ENCODE results near the gene WLS. TPM values are rescaled to one million over a fixed set of nuclear protein-coding genes. Genes with fewer than 3 reads are reported as not detected.

WLS gene
- total RNA-seq, 2 experiments from 2014 or later: 0.22 to 0.52 TPM

- H3K27ac ChIP-seq (ENCODE audit: low read depth in 1 of 2, low read length in 2 of 2): no peak overlapping the region
- peaks cover 0 to 4% of the 10 kb centered on the region in 2 experiments for H3K27me3 ChIP-seq (ENCODE audit: control insufficient read depth in 1 of 2, insufficient read depth in 2 of 2, low read length in 2 of 2)
- DNase-seq (no peak), ATAC-seq (ENCODE audit: poor library complexity) (no peak)
- H3K4me1 Mint-ChIP-seq (ENCODE audit: low read depth): no peaks in the 10 kb centered on the region
- H3K4me3 Mint-ChIP-seq: no peak overlapping the region
- H3K9me3 ChIP-seq (ENCODE audit: control insufficient read depth in 1 of 2, insufficient read depth in 1 of 2, low read length in 2 of 2): no peaks in the 10 kb centered on the region
- H3K27ac Mint-ChIP-seq: no peak overlapping the region
- intact Hi-C loops (cut with DNase I, micrococcal nuclease): no loop called here
- ChIA-PET CTCF (no interaction called here), POLR2A (no interaction called here)
- no peak overlapping the region for H3K4me3 ChIP-seq (ENCODE audit: low read length)
- H3K9me3 Mint-ChIP-seq: no peaks in the 10 kb centered on the region
- H3K27me3 Mint-ChIP-seq: peaks cover 6% of the 10 kb centered on the region
- H3K36me3 Mint-ChIP-seq (ENCODE audit: low read depth): no peaks in the 10 kb centered on the region
- H3K4me1 ChIP-seq (ENCODE audit: insufficient read depth, low read length): no peaks in the 10 kb centered on the region
- H3K36me3 ChIP-seq (ENCODE audit: insufficient read depth, low read length): no peaks in the 10 kb centered on the region
- TF ChIP-seq CTCF (IDR thresholded peaks at IDR 0.05): no peak
Observed at GRCh38 chr1:68141071-68142021, 91.0 kb downstream of the WLS start.

GRCh38 chr1:68140536-68140935 is 91.8 kb downstream of the WLS start:
- no peaks in the 10 kb centered on the region for H3K4me1 ChIP-seq (ENCODE audit: insufficient read depth, low read length)
- H3K27me3 ChIP-seq (ENCODE audit: control insufficient read depth in 1 of 2, insufficient read depth in 2 of 2, low read length in 2 of 2): peaks cover 0 to 4% of the 10 kb centered on the region in 2 experiments
- TF ChIP-seq CTCF (IDR thresholded peaks at IDR 0.05): no peak
- no peak overlapping the region for H3K4me3 ChIP-seq (ENCODE audit: low read length)
- Mint-ChIP-seq H3K9me3 (no peaks in the 10 kb centered on the region), H3K36me3 (ENCODE audit: low read depth) (no peaks in the 10 kb centered on the region), H3K27ac (no peak overlapping the region), H3K4me1 (ENCODE audit: low read depth) (no peaks in the 10 kb centered on the region), H3K4me3 (no peak overlapping the region), H3K27me3 (peaks cover 6% of the 10 kb centered on the region)
- ATAC-seq (ENCODE audit: poor library complexity) (no peak), DNase-seq (no peak)
- no peaks in the 10 kb centered on the region for H3K36me3 ChIP-seq (ENCODE audit: insufficient read depth, low read length)
- no peaks in the 10 kb centered on the region for H3K9me3 ChIP-seq (ENCODE audit: control insufficient read depth in 1 of 2, insufficient read depth in 1 of 2, low read length in 2 of 2)
- intact Hi-C loops (cut with DNase I, micrococcal nuclease): no loop called here
- H3K27ac ChIP-seq (ENCODE audit: low read depth in 1 of 2, low read length in 2 of 2): no peak overlapping the region
- POLR2A ChIA-PET: no interaction called here
- CTCF ChIA-PET: no interaction called here

GRCh38 chr1:68136187-68136586 is 96.1 kb downstream of the WLS start:
- no peaks in the 10 kb centered on the region for H3K36me3 ChIP-seq (ENCODE audit: insufficient read depth, low read length)
- CTCF ChIA-PET: no interaction called here
- no peak overlapping the region for H3K27ac ChIP-seq (ENCODE audit: low read depth in 1 of 2, low read length in 2 of 2)
- Mint-ChIP-seq H3K4me3 (no peak overlapping the region), H3K27ac (no peak overlapping the region), H3K9me3 (no peaks in the 10 kb centered on the region), H3K4me1 (ENCODE audit: low read depth) (no peaks in the 10 kb centered on the region), H3K36me3 (ENCODE audit: low read depth) (no peaks in the 10 kb centered on the region), H3K27me3 (peaks cover 11% of the 10 kb centered on the region)
- intact Hi-C loops (cut with DNase I, micrococcal nuclease): no loop called here
- no peaks in the 10 kb centered on the region for H3K4me1 ChIP-seq (ENCODE audit: insufficient read depth, low read length)
- DNase-seq (no peak), ATAC-seq (ENCODE audit: poor library complexity) (no peak)
- TF ChIP-seq CTCF (IDR thresholded peaks at IDR 0.05): no peak
- no peaks in the 10 kb centered on the region for H3K9me3 ChIP-seq (ENCODE audit: control insufficient read depth in 1 of 2, insufficient read depth in 1 of 2, low read length in 2 of 2)
- POLR2A ChIA-PET: no interaction called here
- H3K27me3 ChIP-seq (ENCODE audit: control insufficient read depth in 1 of 2, insufficient read depth in 2 of 2, low read length in 2 of 2): no peaks in the 10 kb centered on the region
- no peak overlapping the region for H3K4me3 ChIP-seq (ENCODE audit: low read length)

Measured in CD4-positive, alpha-beta T cell (primary cell).